IMR-90 (cell line): ENCODE data around the gene NAA35. TPM values are rescaled to one million over a fixed set of nuclear protein-coding genes. Genes with fewer than 3 reads are reported as not detected.
A peak's percentile ranks its signal among the peaks of the same experiment; 100 is the strongest.

Experiments
- ATAC-seq: fragments of 200-7000 bp; cut with Tn5 transposase; 2 replicates; pipeline ENCODE4 v1.9.1; 2020; ENCODE audit warnings: low read depth, mild to moderate bottlenecking, moderate library complexity
- BruUV-seq: library from RNA; stranded (reverse); fragments of 400-500 nt; replicated peaks from 2 replicates; lab custom pipeline; 2021; lab: Mats Ljungman, UMichigan
- CTCF ChIA-PET: fragments of 300-600 bp; formaldehyde crosslinking; extraction: SDS; loops from one replicate; lab custom pipeline; 2021; ENCODE audit warnings: antibody characterized with exemption; lab: Yijun Ruan, JAX
- POLR2A ChIA-PET: fragments of 300-600 bp; sonication (Branson Sonifier 250); formaldehyde crosslinking; loops from one replicate; lab custom pipeline; 2022; ENCODE audit warnings: antibody characterized with exemption; ENCODE audit not compliant: unreplicated experiment; lab: Charles Lee
- DNase-seq: peaks from one replicate; pipeline ENCODE4 v3.0.0; 2013
- H2AFZ ChIP-seq: replicated peaks from 2 replicates; pipeline ENCODE3; 2013; ENCODE audit warnings: low read length, mild to moderate bottlenecking; ENCODE audit not compliant: poor library complexity
- H2AK5ac ChIP-seq: 2 replicates; pipeline ENCODE4 v1.6.1; 2013; ENCODE audit warnings: low read depth, low read length, inconsistent platforms
- H2AK9ac ChIP-seq: replicated peaks from 2 replicates; pipeline ENCODE3; 2013; ENCODE audit warnings: mild to moderate bottlenecking, low read depth, low read length, moderate library complexity; ENCODE audit not compliant: poor library complexity
- H2BK120ac ChIP-seq: 2 replicates; pipeline ENCODE4 v1.6.1; 2013; ENCODE audit warnings: low read depth, low read length, inconsistent platforms
- H2BK15ac ChIP-seq: 3 replicates; pipeline ENCODE4 v1.6.1; 2013; ENCODE audit warnings: low read depth, low read length, inconsistent platforms
- H2BK20ac ChIP-seq: 2 replicates; pipeline ENCODE4 v1.6.1; 2013; ENCODE audit warnings: low read depth, mild to moderate bottlenecking, inconsistent platforms, low read length, moderate library complexity
- H2BK5ac ChIP-seq: 2 replicates; pipeline ENCODE4 v1.6.1; 2013; ENCODE audit warnings: mild to moderate bottlenecking, low read depth, low read length, inconsistent platforms; ENCODE audit not compliant: poor library complexity, severe bottlenecking
- H3K14ac ChIP-seq: replicated peaks from 2 replicates; pipeline ENCODE4 v1.6.1; 2013; ENCODE audit warnings: low read depth, low read length, inconsistent platforms
- H3K18ac ChIP-seq: 2 replicates; pipeline ENCODE4 v1.6.1; 2013; ENCODE audit warnings: low read depth, low read length, control low read depth
- H3K23ac ChIP-seq: 2 replicates; pipeline ENCODE4 v1.6.1; 2013; ENCODE audit warnings: low read depth, low read length, inconsistent platforms
- H3K27ac ChIP-seq: 2 replicates; pipeline ENCODE4 v1.5.1; 2013; ENCODE audit warnings: mild to moderate bottlenecking, control low read depth, low read length; ENCODE audit not compliant: insufficient read depth
- H3K27me3 ChIP-seq: 2 replicates; pipeline ENCODE4 v1.6.1; 2013; ENCODE audit warnings: low read length; ENCODE audit not compliant: control insufficient read depth, insufficient read depth
- H3K36me3 ChIP-seq: 2 replicates; pipeline ENCODE4 v1.6.1; 2013; ENCODE audit warnings: low read length, mixed read lengths; ENCODE audit not compliant: control insufficient read depth, insufficient read depth
- H3K4ac ChIP-seq: 2 replicates; pipeline ENCODE4 v1.6.1; 2013; ENCODE audit warnings: low read depth, low read length, inconsistent platforms
- H3K4me1 ChIP-seq: 2 replicates; pipeline ENCODE4 v1.6.1; 2013; ENCODE audit warnings: low read length, mixed read lengths; ENCODE audit not compliant: control insufficient read depth, insufficient read depth
- H3K4me2 ChIP-seq: 2 replicates; pipeline ENCODE4 v1.6.1; 2013; ENCODE audit warnings: low read depth, mild to moderate bottlenecking, control low read depth, low read length, moderate library complexity
- H3K4me3 ChIP-seq: 2 replicates; pipeline ENCODE4 v1.5.1; 2013; ENCODE audit warnings: low read depth, mild to moderate bottlenecking, control low read depth, low read length, moderate library complexity; ENCODE audit not compliant: insufficient read depth
- H3K56ac ChIP-seq: 2 replicates; pipeline ENCODE4 v1.6.1; 2013; ENCODE audit warnings: low read length, inconsistent platforms; ENCODE audit not compliant: insufficient read depth; ENCODE audit errors: extremely low read depth
- H3K79me1 ChIP-seq, 2 experiments: 2 replicates each; pipeline ENCODE4 v1.6.1; 2013; ENCODE audit warnings: low read length in 2 of 2, inconsistent platforms in 1 of 2, low read depth in 1 of 2
- H3K9ac ChIP-seq: 2 replicates; pipeline ENCODE4 v1.6.1; 2013; ENCODE audit warnings: low read depth, low read length, control low read depth
- H3K9me1 ChIP-seq: 2 replicates; pipeline ENCODE4 v1.6.1; 2013; ENCODE audit warnings: low read length, inconsistent platforms; ENCODE audit not compliant: insufficient read depth
- H3K9me3 ChIP-seq: 2 replicates; pipeline ENCODE4 v1.6.1; 2013; ENCODE audit warnings: low read length; ENCODE audit not compliant: control insufficient read depth, insufficient read depth
- H4K20me1 ChIP-seq: 2 replicates; pipeline ENCODE4 v1.6.1; 2013; ENCODE audit warnings: low read length, inconsistent platforms; ENCODE audit not compliant: insufficient read depth
- H4K5ac ChIP-seq: 2 replicates; pipeline ENCODE4 v1.6.1; 2013; ENCODE audit warnings: mild to moderate bottlenecking, low read depth, low read length, control low read depth
- H4K8ac ChIP-seq, 2 experiments: 2 replicates each; pipeline ENCODE4 v1.6.1; 2013; ENCODE audit warnings: low read depth in 2 of 2, low read length in 2 of 2, control low read depth in 1 of 2, inconsistent platforms in 1 of 2
- H4K91ac ChIP-seq: 2 replicates; pipeline ENCODE4 v1.6.1; 2013; ENCODE audit warnings: low read depth, low read length, inconsistent platforms; ENCODE audit not compliant: insufficient read depth
- BHLHE40 ChIP-seq: fragments of 150-350 bp; IDR thresholded peaks from 2 replicates; pipeline ENCODE4 v1.6.1; 2016; ENCODE audit warnings: mild to moderate bottlenecking, low read depth, low read length
- CEBPB ChIP-seq: IDR thresholded peaks from 2 replicates; pipeline ENCODE4 v1.6.1; 2012; ENCODE audit warnings: low read depth, low read length, improper control_type of control experiment
- CHD1 ChIP-seq: IDR thresholded peaks from 2 replicates; pipeline ENCODE4 v1.6.1; 2012; ENCODE audit warnings: low read depth, low read length, improper control_type of control experiment
- MAFK ChIP-seq: IDR thresholded peaks from 2 replicates; pipeline ENCODE4 v1.6.1; 2012; ENCODE audit warnings: low read depth, low read length, improper control_type of control experiment
- MAZ ChIP-seq: IDR thresholded peaks from 2 replicates; pipeline ENCODE4 v1.6.1; 2012; ENCODE audit warnings: low read depth, mild to moderate bottlenecking, low read length, improper control_type of control experiment, moderate library complexity, borderline replicate concordance
- MXI1 ChIP-seq: IDR thresholded peaks from 2 replicates; pipeline ENCODE4 v1.6.1; 2012; ENCODE audit warnings: low read depth, mild to moderate bottlenecking, low read length, moderate library complexity, borderline replicate concordance
- NFE2L2 ChIP-seq: fragments of 150-350 bp; IDR thresholded peaks from 2 replicates; pipeline ENCODE4 v1.6.1; 2016; ENCODE audit warnings: low read depth, mild to moderate bottlenecking, low read length
- POLR2A ChIP-seq: IDR thresholded peaks from 2 replicates; pipeline ENCODE4 v1.6.1; 2012; ENCODE audit warnings: mild to moderate bottlenecking, low read depth, low read length
- RAD21 ChIP-seq: IDR thresholded peaks from 2 replicates; pipeline ENCODE4 v1.6.1; 2012; ENCODE audit warnings: low read length, improper control_type of control experiment
- RCOR1 ChIP-seq: IDR thresholded peaks from 2 replicates; pipeline ENCODE4 v1.6.1; 2012; ENCODE audit warnings: mild to moderate bottlenecking, low read length, improper control_type of control experiment; ENCODE audit not compliant: insufficient replicate concordance
- RFX5 ChIP-seq: IDR thresholded peaks from 2 replicates; pipeline ENCODE4 v1.8.0; 2012; ENCODE audit warnings: low read depth, mild to moderate bottlenecking, low read length, moderate library complexity
- SMC3 ChIP-seq: fragments of 150-350 bp; IDR thresholded peaks from 2 replicates; pipeline ENCODE4 v1.6.1; 2016; ENCODE audit warnings: low read depth, mild to moderate bottlenecking, antibody characterized with exemption, low read length, moderate library complexity
- WGBS, 2 experiments: methylation state at CpG; one replicate each; pipeline versions ENCODE4 v1.1.5 to v1.1.7; 2013; ENCODE audit warnings: missing lambda C conversion rate in 2 of 2; ENCODE audit not compliant: insufficient read length in 1 of 2; ENCODE audit errors: extremely low coverage in 2 of 2; 5-methylcytosine and 5-hydroxymethylcytosine counted together
- dilution Hi-C: fragments of 300-500 bp; cut with HindIII; formaldehyde crosslinking; loops from one replicate; pipeline ENCODE4 v1.14.3; 2018; ENCODE audit warnings: low sequenced_read_pairs; ENCODE audit not compliant: unreplicated experiment
- in situ Hi-C: fragments of 300-500 bp; cut with MboI; formaldehyde crosslinking; loops from 3 replicates; pipeline ENCODE4 v1.14.3; 2019; ENCODE audit warnings: low sequenced_read_pairs, inconsistent platforms, mixed read lengths
- intact Hi-C: fragments of 100-400 bp; cut with micrococcal nuclease; formaldehyde crosslinking; loops from 2 replicates; pipeline ENCODE4 v1.10.0; 2022
- polyA plus RNA-seq, 3 experiments: library from polyadenylated mRNA; depleted of rRNA; stranded (reverse); fragments of >200 nt; gene quantifications; 2 replicates each; pipeline ENCODE4 v1.2.3, GENCODE V29; 2012; ENCODE audit warnings: low replicate concordance in 1 of 3
- total RNA-seq: library from RNA; depleted of rRNA; stranded (reverse); fragments of >200 nt; gene quantifications from 2 replicates; pipeline ENCODE4 v1.2.3, GENCODE V29; 2012
- TF ChIP-seq, protein P1 (sequence below): fragments of 150-350 bp; IDR thresholded peaks from 2 replicates; pipeline ENCODE4 v1.6.1; 2017; ENCODE audit warnings: mild to moderate bottlenecking, antibody characterized with exemption, low read length, low read depth
- TF ChIP-seq, protein P2 (sequence below): conservative IDR thresholded peaks from 2 replicates; pipeline ENCODE4 v1.5.1; 2012; ENCODE audit warnings: mild to moderate bottlenecking, low read depth, low read length, improper control_type of control experiment
- TF ChIP-seq, protein P3 (sequence below): fragments of 150-350 bp; IDR thresholded peaks from 2 replicates; pipeline ENCODE4 v1.6.1; 2016; ENCODE audit warnings: low read depth, mild to moderate bottlenecking, low read length, moderate library complexity, borderline replicate concordance

NAA35 gene
- total and polyA plus RNA-seq, 2 of the 4 experiments (the other 2 are of a cell fraction) = 13.1 to 16.5 TPM

DNA sequence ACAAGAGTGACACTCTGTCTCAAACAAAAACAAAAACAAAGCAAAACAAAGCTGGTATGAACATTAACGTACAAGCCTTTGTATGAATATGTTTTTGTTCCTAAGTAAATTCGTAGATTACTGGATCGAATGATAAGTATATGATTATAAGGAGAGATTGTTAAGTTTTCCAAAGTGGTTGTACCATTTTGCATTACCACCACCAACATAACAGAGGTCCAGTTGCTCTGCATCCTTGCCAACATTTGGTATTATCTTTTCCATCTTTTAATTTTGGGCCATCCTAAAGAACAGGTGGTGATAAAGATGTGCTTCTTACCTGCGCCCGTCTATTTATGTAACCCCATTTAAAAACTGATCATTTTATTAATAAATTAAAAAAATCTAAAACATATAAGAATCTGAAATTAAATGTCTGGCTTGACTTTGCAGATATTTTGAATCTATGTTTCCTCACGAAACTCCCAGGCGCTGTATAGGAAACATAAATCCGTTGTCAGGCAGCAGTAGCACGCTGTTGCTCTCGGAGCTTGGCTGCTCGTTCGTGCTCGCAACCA lies 593 bp upstream of the NAA35 start:
- H3K4ac ChIP-seq = peak overlapping the region; percentile 94
- WGBS, 2 experiments = 0% methylated on average over 5 of the region's 13 CpGs; no CpG with 5 or more reads in 1 of the 2 experiments
- peak overlapping the region; percentile 94 for H2BK5ac ChIP-seq
- DNase-seq (no peak), ATAC-seq (no peak)
- peaks cover 14 to 26% of the 10 kb centered on the region in 2 experiments for H3K79me1 ChIP-seq
- H2AK5ac ChIP-seq = no peak overlapping the region
- 0 out of 2 replicates have a peak, but pooled peaks cover 2% of the 10 kb centered on the region for H3K9me1 ChIP-seq
- H4K20me1 ChIP-seq = no peaks in the 10 kb centered on the region
- peak overlapping the region; percentile 65 for H4K91ac ChIP-seq
- H4K8ac ChIP-seq = peak overlapping the region; percentile 36 to 100
- peak overlapping the region; percentile 49 for H3K4me3 ChIP-seq
- ChIA-PET CTCF (no interaction called here), POLR2A (interaction anchor here (0.5 kb wide), 1 partner anchor 403 kb away, joined by 3 read pairs; no protein-coding TSS in a partner anchor)
- H3K27ac ChIP-seq = peak overlapping the region; percentile 51
- peak overlapping the region; percentile 69 for H3K9ac ChIP-seq
- H3K14ac ChIP-seq = peak overlapping the region; percentile 95
- peak overlapping the region; percentile 49 for H3K56ac ChIP-seq
- H3K36me3 ChIP-seq = peaks cover 4% of the 10 kb centered on the region; the same call in 1 of the 2 replicates
- peak overlapping the region; percentile 72; the same call in 1 of the 2 replicates for H3K23ac ChIP-seq
- H3K9me3 ChIP-seq = no peaks in the 10 kb centered on the region; the same call in 1 of the 2 replicates
- peak overlapping the region; percentile 60 for H3K4me2 ChIP-seq
- H3K27me3 ChIP-seq = no peaks in the 10 kb centered on the region
- intact Hi-C loops = loop anchor here (5.0 kb wide), 1 partner anchor 342 kb away; the partner anchor contains the start of gene ISCA1
- H2BK20ac ChIP-seq = no peak overlapping the region
- dilution Hi-C loops = no loop called here
- BruUV-seq = no TSS peak
- H2BK120ac ChIP-seq = peak overlapping the region; percentile 30; the same call in 1 of the 2 replicates
- in situ Hi-C loops = no loop called here
- H2BK15ac ChIP-seq = no peak overlapping the region
- peak overlapping the region; percentile 99 for H2AFZ ChIP-seq
- peak overlapping the region; percentile 51 for H3K18ac ChIP-seq
- H4K5ac ChIP-seq = peak overlapping the region; percentile 85
- H3K4me1 ChIP-seq = no peaks in the 10 kb centered on the region
- peak overlapping the region; percentile 92 for H2AK9ac ChIP-seq
- no peak for TF ChIP-seq RFX5
- TF ChIP-seq, protein P1, sequence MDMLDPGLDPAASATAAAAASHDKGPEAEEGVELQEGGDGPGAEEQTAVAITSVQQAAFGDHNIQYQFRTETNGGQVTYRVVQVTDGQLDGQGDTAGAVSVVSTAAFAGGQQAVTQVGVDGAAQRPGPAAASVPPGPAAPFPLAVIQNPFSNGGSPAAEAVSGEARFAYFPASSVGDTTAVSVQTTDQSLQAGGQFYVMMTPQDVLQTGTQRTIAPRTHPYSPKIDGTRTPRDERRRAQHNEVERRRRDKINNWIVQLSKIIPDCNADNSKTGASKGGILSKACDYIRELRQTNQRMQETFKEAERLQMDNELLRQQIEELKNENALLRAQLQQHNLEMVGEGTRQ = no peak
- no peak for TF ChIP-seq CHD1
- TF ChIP-seq, protein P2, sequence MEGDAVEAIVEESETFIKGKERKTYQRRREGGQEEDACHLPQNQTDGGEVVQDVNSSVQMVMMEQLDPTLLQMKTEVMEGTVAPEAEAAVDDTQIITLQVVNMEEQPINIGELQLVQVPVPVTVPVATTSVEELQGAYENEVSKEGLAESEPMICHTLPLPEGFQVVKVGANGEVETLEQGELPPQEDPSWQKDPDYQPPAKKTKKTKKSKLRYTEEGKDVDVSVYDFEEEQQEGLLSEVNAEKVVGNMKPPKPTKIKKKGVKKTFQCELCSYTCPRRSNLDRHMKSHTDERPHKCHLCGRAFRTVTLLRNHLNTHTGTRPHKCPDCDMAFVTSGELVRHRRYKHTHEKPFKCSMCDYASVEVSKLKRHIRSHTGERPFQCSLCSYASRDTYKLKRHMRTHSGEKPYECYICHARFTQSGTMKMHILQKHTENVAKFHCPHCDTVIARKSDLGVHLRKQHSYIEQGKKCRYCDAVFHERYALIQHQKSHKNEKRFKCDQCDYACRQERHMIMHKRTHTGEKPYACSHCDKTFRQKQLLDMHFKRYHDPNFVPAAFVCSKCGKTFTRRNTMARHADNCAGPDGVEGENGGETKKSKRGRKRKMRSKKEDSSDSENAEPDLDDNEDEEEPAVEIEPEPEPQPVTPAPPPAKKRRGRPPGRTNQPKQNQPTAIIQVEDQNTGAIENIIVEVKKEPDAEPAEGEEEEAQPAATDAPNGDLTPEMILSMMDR = no peak
- TF ChIP-seq NFE2L2 = no peak
- TF ChIP-seq POLR2A = peak; percentile 91
- no peak for TF ChIP-seq SMC3
- TF ChIP-seq RCOR1 = no peak
- no peak for TF ChIP-seq BHLHE40
- 0 out of 2 replicates have a peak, but pooled peaks have one; percentile 0 for TF ChIP-seq CEBPB
- TF ChIP-seq MXI1 = 0 out of 2 replicates have a peak, but pooled peaks have one; percentile 13
- no peak for TF ChIP-seq MAZ
- TF ChIP-seq RAD21 = no peak
- no peak for TF ChIP-seq MAFK
- TF ChIP-seq, protein P3, sequence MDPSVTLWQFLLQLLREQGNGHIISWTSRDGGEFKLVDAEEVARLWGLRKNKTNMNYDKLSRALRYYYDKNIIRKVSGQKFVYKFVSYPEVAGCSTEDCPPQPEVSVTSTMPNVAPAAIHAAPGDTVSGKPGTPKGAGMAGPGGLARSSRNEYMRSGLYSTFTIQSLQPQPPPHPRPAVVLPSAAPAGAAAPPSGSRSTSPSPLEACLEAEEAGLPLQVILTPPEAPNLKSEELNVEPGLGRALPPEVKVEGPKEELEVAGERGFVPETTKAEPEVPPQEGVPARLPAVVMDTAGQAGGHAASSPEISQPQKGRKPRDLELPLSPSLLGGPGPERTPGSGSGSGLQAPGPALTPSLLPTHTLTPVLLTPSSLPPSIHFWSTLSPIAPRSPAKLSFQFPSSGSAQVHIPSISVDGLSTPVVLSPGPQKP = no peak
